HCT116 (cell line): ENCODE results near the gene CD68. TPM values are rescaled to one million over a fixed set of nuclear protein-coding genes. Genes with fewer than 3 reads are reported as not detected.

Experiments
- ATAC-seq: fragments of 200-7000 bp; cut with Tn5 transposase; 2 replicates; pipeline ENCODE4 v1.9.1; 2020; ENCODE audit warnings: mild to moderate bottlenecking, moderate library complexity
- BruUV-seq: library from RNA; stranded (reverse); fragments of 400-500 nt; replicated peaks from 2 replicates; lab custom pipeline; 2021; lab: Mats Ljungman, UMichigan
- CTCF ChIA-PET: fragments of 300-600 bp; sonication (Branson Sonifier 250); formaldehyde crosslinking; loops from one replicate; lab custom pipeline; 2021; ENCODE audit warnings: antibody characterized with exemption; lab: Charles Lee
- POLR2A ChIA-PET: fragments of 300-600, 350-600 bp; sonication (Branson Sonifier 250); formaldehyde crosslinking; loops from one replicate; lab custom pipeline; 2021; ENCODE audit warnings: antibody characterized with exemption; lab: Charles Lee
- RAD21 ChIA-PET, 2 experiments: fragments of 300-600 bp; sonication (Branson Sonifier 250); formaldehyde crosslinking; loops; one replicate each; lab custom pipeline; 2023; ENCODE audit warnings: low total read pairs in 2 of 2; ENCODE audit not compliant: uncharacterized antibody in 2 of 2, unreplicated experiment in 2 of 2, low non-redundant PET in 1 of 2; lab: Charles Lee
- DNase-seq: peaks from one replicate; pipeline ENCODE4 v3.0.0-alpha.2; 2010; ENCODE audit warnings: low read depth, low spot score
- H2AFZ ChIP-seq: fragments of 200-600 bp; shearing (Covaris generic), sonication (generic); 2 replicates; pipeline ENCODE4 v1.6.1; 2017; ENCODE audit warnings: low read depth, mixed run types, mixed read lengths, antibody characterized with exemption, low read length; ENCODE audit not compliant: poor library complexity, severe bottlenecking
- H3K27ac ChIP-seq: 2 replicates; pipeline ENCODE4 v1.5.1; 2012; ENCODE audit warnings: low read depth, low read length
- H3K27me3 ChIP-seq: fragments of 200-600 bp; sonication (generic); 2 replicates; pipeline ENCODE4 v1.6.1; 2016; ENCODE audit warnings: mixed run types, low read length, mixed read lengths; ENCODE audit not compliant: insufficient read depth
- H3K36me3 ChIP-seq, 2 experiments: fragments of 200-500 bp in 1 of 2; fragments of 200-600 bp in 1 of 2; sonication (Bioruptor generic) in 1 of 2; sonication (generic) in 1 of 2; 2 replicates each; pipeline versions ENCODE4 v1.5.1 to v1.6.1; 2014 to 2016; ENCODE audit warnings: low read length in 2 of 2, inconsistent platforms in 1 of 2, mixed read lengths in 1 of 2, mixed run types in 1 of 2; ENCODE audit not compliant: insufficient read depth in 2 of 2, control insufficient read depth in 1 of 2
- H3K4me1 ChIP-seq, 2 experiments: fragments of 200-600 bp in 1 of 2; sonication (generic) in 1 of 2; 2 replicates each; pipeline versions ENCODE4 v1.5.1 to v1.6.1; 2012 to 2017; ENCODE audit warnings: low read length in 2 of 2, inconsistent platforms in 1 of 2, mild to moderate bottlenecking in 1 of 2, mixed read lengths in 1 of 2, mixed run types in 1 of 2, moderate library complexity in 1 of 2; ENCODE audit not compliant: insufficient read depth in 2 of 2, control insufficient read depth in 1 of 2
- H3K4me2 ChIP-seq: fragments of 200-600 bp; sonication (generic); 2 replicates; pipeline ENCODE4 v1.6.1; 2017; ENCODE audit warnings: mixed run types, low read length, mixed read lengths
- H3K4me3 ChIP-seq, 2 experiments: fragments of 200-600 bp in 1 of 2; sonication (generic) in 1 of 2; replicated peaks in 1 of 2; 2 replicates each; pipeline ENCODE4 v1.5.1; 2011 to 2016; ENCODE audit warnings: low read length in 2 of 2, control low read depth in 1 of 2, low read depth in 1 of 2, mild to moderate bottlenecking in 1 of 2, mixed read lengths in 1 of 2, mixed run types in 1 of 2
- H3K79me2 ChIP-seq: fragments of 200-600 bp; sonication (generic); 2 replicates; pipeline ENCODE4 v1.6.1; 2017; ENCODE audit warnings: mild to moderate bottlenecking, mixed run types, low read length, moderate library complexity, mixed read lengths; ENCODE audit not compliant: insufficient read depth
- H3K9ac ChIP-seq: fragments of 200-600 bp; sonication (generic); 2 replicates; pipeline ENCODE4 v1.6.1; 2016; ENCODE audit warnings: low read length, mixed read lengths
- H3K9me2 ChIP-seq: fragments of 200-600 bp; sonication (generic), shearing (Covaris generic); 2 replicates; pipeline ENCODE4 v1.6.1; 2017; ENCODE audit warnings: mixed run types, mild to moderate bottlenecking, moderate library complexity; ENCODE audit not compliant: insufficient read depth
- H3K9me3 ChIP-seq, 2 experiments: fragments of 200-500 bp in 1 of 2; fragments of 200-600 bp in 1 of 2; sonication (Bioruptor generic) in 1 of 2; sonication (generic) in 1 of 2; 2 replicates each; pipeline ENCODE4 v1.6.1; 2014 to 2017; ENCODE audit warnings: low read length in 2 of 2, mixed read lengths in 2 of 2, inconsistent platforms in 1 of 2, low read depth in 1 of 2, mild to moderate bottlenecking in 1 of 2, mixed run types in 1 of 2, moderate library complexity in 1 of 2; ENCODE audit not compliant: control insufficient read depth in 1 of 2, insufficient read depth in 1 of 2
- H4K20me1 ChIP-seq: fragments of 200-600 bp; sonication (generic), shearing (Covaris generic); 2 replicates; pipeline ENCODE4 v1.6.1; 2017; ENCODE audit warnings: mixed run types, mild to moderate bottlenecking, moderate library complexity; ENCODE audit not compliant: insufficient read depth
- ATF3 ChIP-seq: IDR thresholded peaks from 2 replicates; pipeline ENCODE4 v1.6.1; 2012
- CBX3 ChIP-seq: IDR thresholded peaks from 2 replicates; pipeline ENCODE4 v1.6.1; 2012; ENCODE audit warnings: low read depth
- EGR1 ChIP-seq: IDR thresholded peaks from 2 replicates; pipeline ENCODE4 v1.6.1; 2012; ENCODE audit warnings: low read depth
- ELF1 ChIP-seq: IDR thresholded peaks from 2 replicates; pipeline ENCODE4 v1.6.1; 2012; ENCODE audit warnings: low read depth, borderline replicate concordance
- POLR2AphosphoS5 ChIP-seq: IDR thresholded peaks from 2 replicates; pipeline ENCODE4 v1.6.1; 2011; ENCODE audit warnings: mild to moderate bottlenecking, low read depth, low read length, moderate library complexity
- ZBTB33 ChIP-seq: IDR thresholded peaks from 2 replicates; pipeline ENCODE4 v1.6.1; 2011; ENCODE audit warnings: mild to moderate bottlenecking, low read length, moderate library complexity; ENCODE audit not compliant: insufficient replicate concordance; ENCODE audit errors: extremely low read depth
- ZNF274 ChIP-seq: fragments of 200-500 bp; sonication (Bioruptor generic); IDR thresholded peaks from 2 replicates; pipeline ENCODE4 v1.6.1; 2014; ENCODE audit warnings: mild to moderate bottlenecking, low read depth, low read length, inconsistent platforms
- intact Hi-C: fragments of 100-400 bp; cut with micrococcal nuclease; formaldehyde crosslinking; loops from 2 replicates; pipeline ENCODE4 v1.10.0; 2022
- total RNA-seq: library from RNA; stranded (reverse); gene quantifications from one replicate; pipeline ENCODE4 v1.2.1, GENCODE V29; 2021; ENCODE audit not compliant: unreplicated experiment

CD68 gene
- total RNA-seq, 1 experiment from 2014 or later = 7.0 TPM

- no peak for TF ChIP-seq ATF3
- TF ChIP-seq CBX3 = peak; percentile 66; the same call in 1 of the 2 replicates
- TF ChIP-seq ZBTB33 = no peak
- peak; percentile 80; the same call in 1 of the 2 replicates for TF ChIP-seq POLR2AphosphoS5
- TF ChIP-seq ELF1 = no peak
Measured at GRCh38 chr17:7579001-7579833, at the start of gene CD68 (continued).

GRCh38 chr17:7530023-7530900 is 49.2 kb upstream of the CD68 start:
- intact Hi-C loops = no loop called here
- Histone ChIP-seq H3K79me2 (no peaks in the 10 kb centered on the region), H3K36me3 (no peaks in the 10 kb centered on the region), H3K4me2 (no peak overlapping the region), H3K27ac (no peak overlapping the region), H3K9me3 (peaks cover 0 to 4% of the 10 kb centered on the region in 2 experiments; a peak in 1 of 4 replicates), H3K4me3 (no peak overlapping the region), H3K9ac (no peak overlapping the region), H3K9me2 (no peaks in the 10 kb centered on the region), H3K4me1 (no peaks in the 10 kb centered on the region), H3K27me3 (no peaks in the 10 kb centered on the region), H2AFZ (no peak overlapping the region), H4K20me1 (no peaks in the 10 kb centered on the region)
- no TSS peak for BruUV-seq
- DNase-seq (no peak), ATAC-seq (no peak)
- ChIA-PET POLR2A (no interaction called here), RAD21 (no interaction called here), CTCF (no interaction called here)
- TF ChIP-seq ELF1 (no peak), ZBTB33 (no peak), ZNF274 (no peak), ATF3 (no peak), EGR1 (no peak)
